Measurements from ENCODE around the gene PIK3CA.
A peak's percentile ranks its signal among the peaks of the same experiment; 100 is the strongest.
"Not testable (repeated sequence)": the region's sequence is repeated elsewhere in the genome, so short reads cannot be mapped to it uniquely, and the experiment has no call there.

The PIK3CA gene

GRCh38 chr3:179147873-179148615 lies at the start of gene PIK3CA:
TSS of gene PIK3CA (plus strand) at chr3:179148357. CDS start at chr3:179198826, 50,469 bp downstream.
- peak; percentile 76 to 83 for DNase-seq (ENCODE audit: low read depth in 2 of 2)

DNA sequence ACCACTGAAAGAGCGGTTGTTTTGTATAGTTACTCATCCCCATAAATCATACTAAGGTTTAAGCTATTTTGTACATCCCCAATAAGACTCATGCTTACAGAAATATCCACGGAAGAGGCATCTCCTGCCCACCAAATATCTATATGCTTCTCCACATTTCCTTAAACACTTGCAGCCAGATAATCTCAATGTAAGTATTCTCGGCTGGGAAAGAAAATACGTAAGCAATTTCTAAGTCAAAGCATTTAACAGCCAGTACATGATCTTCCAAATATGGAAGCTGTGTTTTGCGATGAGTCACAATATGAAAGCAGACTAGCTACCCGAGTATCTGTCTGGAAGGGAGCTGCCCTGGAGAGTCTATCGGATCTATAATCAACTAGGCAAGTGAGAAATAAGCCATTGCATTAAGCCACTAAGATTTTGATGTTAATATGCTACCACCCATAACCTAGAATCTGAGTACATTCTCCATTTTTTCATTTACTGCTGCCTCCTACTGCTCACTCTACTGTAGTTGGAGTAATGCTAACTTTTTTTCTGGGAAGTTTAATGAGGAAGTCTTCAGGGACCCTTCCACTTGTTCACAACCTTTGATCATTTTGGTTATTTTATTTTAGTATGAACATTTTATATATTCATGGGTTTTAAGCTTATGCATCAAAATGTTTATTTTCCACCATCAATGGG lies 49.6 kb upstream of the PIK3CA start:
- DNase-seq (ENCODE audit: low read depth in 2 of 2), result no peak

DNA sequence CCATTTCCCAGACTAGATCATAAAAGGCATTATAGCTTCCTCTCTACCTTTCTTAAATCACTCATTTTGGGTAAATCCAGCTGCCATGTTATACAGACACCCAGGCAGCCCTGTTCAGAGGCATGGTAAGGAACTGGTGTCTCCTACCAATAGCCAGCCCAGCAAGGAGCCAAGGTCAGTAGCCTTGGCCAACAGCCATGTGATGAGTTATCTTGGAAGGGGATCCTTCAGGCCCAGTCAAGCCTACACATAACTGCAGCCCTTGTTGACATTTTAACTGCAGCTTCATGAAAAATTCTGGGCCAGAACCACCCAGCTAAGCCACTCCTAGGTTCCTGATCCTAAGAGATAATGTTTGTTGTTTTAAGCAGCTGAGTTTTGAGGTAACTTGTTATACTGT lies 47.5 kb upstream of the PIK3CA start:
- no peak for DNase-seq (ENCODE audit: low read depth in 2 of 2)

DNA sequence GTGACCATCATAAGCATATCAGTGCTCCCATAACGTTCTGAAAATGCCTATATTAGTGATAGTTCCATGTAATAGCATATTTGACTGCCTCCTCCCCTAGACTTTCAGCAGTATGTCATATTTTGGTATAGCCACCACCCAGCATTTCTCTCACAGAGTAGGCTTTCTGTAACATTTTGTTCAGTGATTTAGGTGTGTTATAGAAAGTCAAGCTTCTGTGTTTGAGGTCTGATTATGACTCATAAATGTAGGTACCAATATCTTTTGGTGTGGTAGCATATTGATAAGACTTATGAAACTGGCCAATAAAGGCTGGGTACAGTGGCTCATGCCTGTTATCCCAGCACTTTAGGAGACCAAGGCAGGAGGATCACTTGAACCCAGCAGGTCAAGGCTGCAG lies 42.3 kb upstream of the PIK3CA start:
- DNase-seq (ENCODE audit: low read depth in 2 of 2), result no peak

GRCh38 chr3:179107617-179108016 lies 40.5 kb upstream of the PIK3CA start:
- DNase-seq (ENCODE audit: low read depth in 2 of 2), result no peak

- no peak for DNase-seq (ENCODE audit: low read depth in 2 of 2)
Observed at GRCh38 chr3:179108086-179108485, 40.1 kb upstream of the PIK3CA start.

DNA sequence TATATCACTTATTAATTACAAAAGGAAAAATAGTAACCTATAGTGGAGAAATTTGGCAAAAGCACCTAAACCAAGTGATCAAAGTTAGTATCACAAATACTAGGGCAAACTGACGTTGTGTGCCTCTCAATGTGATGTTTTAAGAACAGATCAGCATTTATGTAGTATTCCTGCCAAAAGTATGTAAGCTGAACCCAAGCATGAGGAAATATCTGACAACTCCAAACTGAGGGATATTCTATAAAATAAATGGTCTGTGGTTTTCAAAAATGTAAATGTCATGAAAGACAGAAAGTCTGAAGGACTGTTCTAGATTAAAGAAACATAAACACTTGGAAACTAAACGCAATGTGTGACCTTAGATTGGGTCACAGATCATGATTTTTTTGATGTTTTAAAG lies 34.3 kb upstream of the PIK3CA start:
- no peak for DNase-seq (ENCODE audit: low read depth in 2 of 2)

DNA sequence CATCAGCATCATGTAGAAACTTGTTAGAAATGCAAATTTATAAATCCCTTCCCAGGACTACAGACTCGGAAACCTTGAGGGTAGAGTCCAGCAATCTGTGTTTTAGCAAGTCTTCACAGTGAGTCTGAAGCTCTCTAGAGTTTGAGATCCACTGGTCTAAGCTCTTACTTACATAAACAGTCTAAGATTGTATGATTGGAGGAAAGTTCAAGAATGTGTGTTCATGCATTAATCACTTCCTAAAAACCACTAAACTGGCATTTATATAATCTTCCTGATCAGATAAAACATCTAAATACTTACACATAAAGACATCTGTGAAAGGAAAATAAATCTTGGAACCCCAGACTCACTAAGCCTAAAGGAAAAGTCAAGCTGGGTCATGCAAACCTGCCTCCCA lies 32.7 kb upstream of the PIK3CA start:
- not testable (repeated sequence) for DNase-seq (ENCODE audit: low read depth in 2 of 2)

GRCh38 chr3:179116816-179117215 lies 31.3 kb upstream of the PIK3CA start:
- DNase-seq (ENCODE audit: low read depth in 2 of 2), result no peak

DNA sequence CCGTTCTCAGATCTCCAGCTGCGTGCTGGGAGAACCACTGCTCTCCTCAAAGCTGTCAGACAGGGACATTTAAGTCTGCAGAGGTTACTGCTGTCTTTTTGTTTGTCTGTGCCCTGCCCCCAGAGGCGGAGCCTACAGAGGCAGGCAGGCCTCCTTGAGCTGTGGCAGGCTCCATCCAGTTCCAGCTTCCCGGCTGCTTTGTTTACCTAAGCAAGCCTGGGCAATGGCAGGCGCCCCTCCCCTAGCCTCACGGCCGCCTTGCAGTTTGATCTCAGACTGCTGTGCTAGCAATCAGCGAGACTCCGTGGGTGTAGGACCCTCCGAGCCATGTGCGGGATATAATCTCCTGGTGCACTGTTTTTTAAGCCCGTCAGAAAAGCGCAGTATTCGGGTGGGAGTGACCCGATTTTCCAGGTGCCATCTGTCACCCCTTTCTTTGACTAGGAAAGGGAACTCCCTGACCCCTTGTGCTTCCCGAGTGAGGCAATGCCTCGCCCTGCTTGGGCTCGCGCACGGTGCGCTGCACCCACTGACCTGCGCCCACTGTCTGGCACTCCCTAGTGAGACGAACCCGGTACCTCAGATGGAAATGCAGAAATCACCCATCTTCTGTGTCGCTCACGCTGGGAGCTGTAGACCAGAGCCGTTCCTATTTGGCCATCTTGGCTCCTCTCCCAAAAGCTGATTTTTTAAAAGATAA lies 15.8 kb upstream of the PIK3CA start:
- not testable (repeated sequence) for DNase-seq (ENCODE audit: low read depth in 2 of 2)

DNA sequence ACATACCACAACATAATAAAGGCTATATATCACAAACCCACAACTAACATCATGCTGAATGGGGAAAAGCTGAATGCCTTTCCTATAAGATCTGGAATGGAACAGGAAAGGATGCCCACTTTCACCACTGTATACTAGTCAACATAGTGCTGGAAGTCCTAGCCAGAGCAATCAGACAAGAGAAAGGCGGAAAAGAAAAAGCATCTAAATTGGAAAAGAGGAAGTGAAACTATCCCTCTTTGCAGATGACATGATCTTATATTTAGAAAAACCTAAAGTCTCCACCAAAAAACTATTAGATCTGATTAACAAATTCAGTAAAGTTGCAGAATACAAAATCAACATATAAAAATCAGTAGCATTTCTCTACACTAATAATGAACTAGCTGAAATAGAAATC lies 14.6 kb upstream of the PIK3CA start:
- DNase-seq (ENCODE audit: low read depth in 2 of 2), result no peak

- no peak for DNase-seq (ENCODE audit: low read depth in 2 of 2)
Observed at GRCh38 chr3:179136195-179136594, 12.0 kb upstream of the PIK3CA start.

DNA sequence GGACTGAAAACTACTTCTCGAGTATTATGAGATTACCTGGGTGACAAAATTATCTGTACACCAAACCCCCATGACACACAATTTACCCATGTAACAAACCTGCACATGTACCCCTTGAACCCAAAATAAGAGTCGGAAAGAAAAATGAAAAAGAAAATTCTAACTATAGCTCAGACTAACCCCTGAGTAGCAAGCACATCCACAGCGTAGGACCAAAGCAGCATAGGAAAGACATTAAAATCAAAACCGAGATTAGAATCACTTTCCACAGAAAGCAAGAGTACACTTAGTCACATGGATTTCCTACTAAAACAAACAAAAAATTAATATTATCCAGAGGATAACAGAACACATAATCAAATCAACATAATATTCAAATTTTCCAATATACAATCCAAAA lies 6.3 kb upstream of the PIK3CA start:
- no peak for DNase-seq (ENCODE audit: low read depth in 2 of 2)

DNA sequence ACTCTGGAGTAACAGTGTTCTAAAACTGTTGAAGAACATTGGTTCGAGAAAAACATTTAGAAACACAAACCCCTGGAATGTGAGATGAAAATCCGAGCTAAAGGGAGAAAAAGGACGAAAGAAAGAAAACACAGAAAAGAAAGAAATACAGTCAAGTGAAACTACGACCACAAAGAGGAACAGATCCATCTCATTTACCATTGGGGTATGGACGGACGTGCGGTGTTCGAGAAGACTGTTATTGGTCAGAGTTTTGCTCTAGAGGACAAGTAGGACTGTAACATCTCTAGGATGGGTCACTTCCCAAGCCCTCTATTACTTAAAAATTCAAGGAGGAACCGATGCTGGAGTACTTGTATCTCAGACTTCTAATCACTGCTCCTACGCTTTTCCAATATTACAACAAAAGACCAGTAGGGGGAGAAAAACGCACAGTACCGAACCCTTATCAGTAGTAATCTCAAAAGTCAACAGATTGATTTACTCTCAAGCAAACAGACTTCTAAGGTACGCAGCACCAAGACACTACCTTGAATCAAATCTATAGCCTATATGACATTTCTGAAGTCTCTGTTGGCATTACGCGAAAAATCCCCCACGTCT lies 1.1 kb upstream of the PIK3CA start:
- no peak for DNase-seq (ENCODE audit: low read depth in 2 of 2)

DNA sequence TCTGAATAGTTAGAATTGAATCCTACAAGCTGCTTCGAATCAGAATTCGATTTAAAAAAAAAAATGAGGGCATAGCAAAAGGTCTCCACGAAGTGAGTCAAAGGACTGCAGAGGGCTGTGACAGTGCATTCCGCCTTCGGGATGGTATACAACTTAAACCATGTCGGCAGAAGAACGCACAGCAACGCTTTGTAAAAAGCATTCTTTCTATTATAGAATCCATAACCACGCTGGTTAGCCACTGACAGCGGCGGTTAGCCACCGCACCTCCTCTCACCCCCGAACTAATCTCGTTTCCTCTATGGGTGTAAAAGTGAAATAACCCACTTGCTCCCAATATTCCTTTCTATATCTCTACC lies 664 bp upstream of the PIK3CA start:
- DNase-seq (ENCODE audit: low read depth in 2 of 2), result peak in 1 of 2 donors; percentile 24

- DNase-seq (ENCODE audit: low read depth in 2 of 2), result peak; percentile 17 to 32
Observed at GRCh38 chr3:179148616-179149405, 654 bp downstream of the PIK3CA start.

DNA sequence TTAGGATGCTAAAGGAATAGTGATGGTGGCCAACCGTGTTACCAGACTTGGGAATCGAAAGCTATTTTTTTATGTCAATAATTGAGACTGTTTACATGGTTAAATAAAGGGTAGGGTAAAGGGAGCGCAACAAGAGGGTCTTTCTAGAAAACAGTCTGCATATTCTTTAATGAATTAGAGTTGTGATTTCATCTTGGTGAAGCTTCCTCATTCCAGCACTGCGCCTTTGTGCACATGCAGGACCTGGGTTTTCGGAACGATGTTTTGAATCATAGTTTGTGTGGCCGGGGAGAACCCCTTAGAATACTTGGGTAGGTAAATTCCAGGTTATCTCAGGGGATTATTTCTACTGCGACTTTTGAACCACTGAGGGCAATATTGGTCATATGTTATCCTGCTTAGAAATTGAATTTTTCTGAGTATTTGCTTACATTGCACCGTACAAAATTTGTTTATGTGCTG lies 1.3 kb downstream of the PIK3CA start:
- DNase-seq (ENCODE audit: low read depth in 2 of 2), result no peak

DNA sequence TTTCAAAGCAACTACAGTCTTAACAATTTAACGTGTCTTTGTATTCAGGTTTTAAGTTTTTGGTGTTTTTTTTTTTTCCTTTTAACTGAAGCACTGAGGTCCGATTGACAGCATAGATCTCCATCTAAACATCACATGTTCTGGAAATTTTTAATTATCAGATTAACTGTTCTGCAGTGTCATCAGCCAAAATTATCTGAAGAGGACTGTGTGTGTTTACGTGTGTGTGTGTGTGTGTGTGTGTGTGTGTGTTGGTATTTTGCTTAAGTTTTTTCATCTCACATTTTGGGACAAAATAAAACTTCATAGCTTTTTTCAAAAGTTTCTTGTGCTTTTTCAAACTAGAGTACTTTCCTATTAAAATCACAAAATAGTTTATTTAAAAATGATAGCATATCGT lies 1.8 kb downstream of the PIK3CA start:
- DNase-seq (ENCODE audit: low read depth in 2 of 2), result no peak

- DNase-seq (ENCODE audit: low read depth in 2 of 2), result no peak
Observed at GRCh38 chr3:179150610-179151009, 2.5 kb downstream of the PIK3CA start.

GRCh38 chr3:179151474-179151873 lies 3.3 kb downstream of the PIK3CA start:
- no peak for DNase-seq (ENCODE audit: low read depth in 2 of 2)

GRCh38 chr3:179156170-179156569 lies 8.0 kb downstream of the PIK3CA start:
- DNase-seq (ENCODE audit: low read depth in 2 of 2), result no peak

DNA sequence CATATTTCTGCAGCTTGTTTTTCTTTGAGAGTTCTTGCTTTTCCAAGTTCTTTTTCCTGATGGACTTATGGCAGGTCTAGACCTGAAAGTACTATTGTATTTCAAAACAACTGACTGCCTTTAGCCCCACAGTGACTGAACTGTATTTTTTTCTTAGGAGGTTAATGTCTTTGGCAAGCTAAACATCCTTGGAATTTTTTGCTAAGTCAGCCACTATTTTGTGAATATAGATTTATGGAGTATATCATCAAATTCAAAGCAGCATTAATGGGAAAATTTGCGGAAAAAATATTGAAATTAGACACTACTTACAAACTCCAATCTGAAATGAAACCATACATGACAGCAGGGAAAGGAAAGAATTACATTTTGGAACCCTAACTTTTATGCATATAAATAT lies 8.6 kb downstream of the PIK3CA start:
- no peak for DNase-seq (ENCODE audit: low read depth in 2 of 2)
